ENCODE results near the gene SLC15A4.
A peak's percentile ranks its signal among the peaks of the same experiment; 100 is the strongest.

GRCh38 chr12:128820723-128821432 is 2.9 kb downstream of the SLC15A4 start:
- TF ChIP-seq POLR2A (IDR thresholded peaks at IDR 0.05) (peak in 1 of 3 donors; percentile 9), POLR2AphosphoS5 (IDR thresholded peaks at IDR 0.05) (peak in 2 of 3 donors; percentile 75 to 87)

All from spleen (tissue), 3 donors.